H1 (cell line): Measurements from ENCODE around the gene USP36. TPM values are rescaled to one million over a fixed set of nuclear protein-coding genes. Genes with fewer than 3 reads are reported as not detected.

Experiments used
- CTCF ChIA-PET: fragments of 300-600 bp; sonication (Branson Sonifier 250); formaldehyde crosslinking; loops from one replicate; lab custom pipeline; 2021; ENCODE audit not compliant: partially characterized antibody; lab: Charles Lee
- POLR2A ChIA-PET: fragments of 300-600 bp; sonication (Branson Sonifier 250); formaldehyde crosslinking; loops from one replicate; lab custom pipeline; 2021; ENCODE audit warnings: inconsistent platforms; ENCODE audit not compliant: partially characterized antibody; lab: Charles Lee
- DNase-seq, 2 experiments: peaks; one replicate each; pipeline versions ENCODE4 v3.0.0 to v3.0.0-alpha.2; 2010 to 2022; ENCODE audit warnings: low spot score in 2 of 2, low read depth in 1 of 2, mixed read lengths in 1 of 2
- FAIRE-seq: peaks from 2 replicates; lab custom pipeline; 2011; peaks lifted over from hg19 to GRCh38; lab: Jason Lieb, UNC
- H2AFZ ChIP-seq: 2 replicates; pipeline ENCODE4 v1.8.1; 2012; ENCODE audit warnings: low read length, inconsistent platforms
- H2AK5ac ChIP-seq: 2 replicates; pipeline ENCODE4 v1.6.1; 2013; ENCODE audit warnings: low read depth, low read length
- H2BK120ac ChIP-seq: replicated peaks from 2 replicates; pipeline ENCODE3; 2013; ENCODE audit warnings: low read depth, low read length, inconsistent platforms
- H2BK12ac ChIP-seq: 2 replicates; pipeline ENCODE4 v1.6.1; 2013; ENCODE audit warnings: low read depth, low read length
- H2BK15ac ChIP-seq: 2 replicates; pipeline ENCODE4 v1.6.1; 2013; ENCODE audit warnings: low read length
- H2BK20ac ChIP-seq: 2 replicates; pipeline ENCODE4 v1.6.1; 2013; ENCODE audit warnings: low read length
- H2BK5ac ChIP-seq: 2 replicates; pipeline ENCODE4 v1.6.1; 2013; ENCODE audit warnings: low read depth, low read length
- H3K14ac ChIP-seq: 2 replicates; pipeline ENCODE4 v1.6.1; 2013; ENCODE audit warnings: inconsistent platforms; ENCODE audit not compliant: insufficient read length
- H3K18ac ChIP-seq: 2 replicates; pipeline ENCODE4 v1.6.1; 2013; ENCODE audit warnings: low read length; ENCODE audit errors: extremely low read depth
- H3K23ac ChIP-seq: 2 replicates; pipeline ENCODE4 v1.6.1; 2013; ENCODE audit warnings: inconsistent platforms; ENCODE audit not compliant: insufficient read length
- H3K23me2 ChIP-seq: 2 replicates; pipeline ENCODE4 v1.6.1; 2013; ENCODE audit warnings: low read depth, low read length
- H3K27ac ChIP-seq: 2 replicates; pipeline ENCODE4 v1.6.1; 2011; ENCODE audit warnings: low read depth, low read length, inconsistent platforms
- H3K27me3 ChIP-seq, 4 experiments: replicated peaks in 1 of 4; 1 replicate in 1 of 4; 2 replicates in 3 of 4; pipeline versions ENCODE4 v1.6.1 to v1.8.1; 2011 to 2013; ENCODE audit warnings: low read length in 3 of 4, mild to moderate bottlenecking in 3 of 4, inconsistent platforms in 2 of 4, mixed read lengths in 2 of 4, moderate library complexity in 1 of 4; ENCODE audit not compliant: control insufficient read depth in 3 of 4, insufficient read depth in 3 of 4; ENCODE audit errors: extremely low read depth in 1 of 4
- H3K36me3 ChIP-seq, 4 experiments: 2 replicates each; pipeline versions ENCODE4 v1.6.1 to v1.8.1; 2011 to 2013; ENCODE audit warnings: mild to moderate bottlenecking in 4 of 4, low read length in 3 of 4, moderate library complexity in 2 of 4, control low read depth in 1 of 4, inconsistent platforms in 1 of 4; ENCODE audit not compliant: insufficient read depth in 4 of 4, control insufficient read depth in 2 of 4
- H3K4ac ChIP-seq: replicated peaks from 2 replicates; pipeline ENCODE3; 2013; ENCODE audit warnings: low read length, low read depth, mixed read lengths, inconsistent platforms; ENCODE audit not compliant: insufficient read length
- H3K4me1 ChIP-seq, 4 experiments: replicated peaks in 1 of 4; 1 replicate in 1 of 4; 2 replicates in 3 of 4; pipeline versions ENCODE4 v1.6.1 to v1.8.1; 2011 to 2013; ENCODE audit warnings: low read length in 3 of 4, inconsistent platforms in 2 of 4, mixed read lengths in 1 of 4; ENCODE audit not compliant: insufficient read depth in 4 of 4, control insufficient read depth in 3 of 4
- H3K4me2 ChIP-seq, 2 experiments: 2 replicates each; pipeline versions ENCODE4 v1.6.1 to v1.8.1; 2011 to 2013; ENCODE audit warnings: low read depth in 2 of 2, low read length in 2 of 2, control low read depth in 1 of 2, inconsistent platforms in 1 of 2, mild to moderate bottlenecking in 1 of 2; ENCODE audit not compliant: insufficient read depth in 1 of 2
- H3K4me3 ChIP-seq, 4 experiments: fragments of 200-600, 300-600 bp in 1 of 4; sonication (generic), shearing (Covaris generic), sonication (Bioruptor Twin) in 1 of 4; 2 replicates each; pipeline versions ENCODE4 v1.5.1 to v1.8.1; 2011 to 2016; ENCODE audit warnings: low read length in 4 of 4, low read depth in 3 of 4, control low read depth in 2 of 4, inconsistent platforms in 2 of 4, mild to moderate bottlenecking in 2 of 4, mixed read lengths in 1 of 4, moderate library complexity in 1 of 4; ENCODE audit not compliant: insufficient read depth in 2 of 4; ENCODE audit errors: extremely low read depth in 1 of 4
- H3K56ac ChIP-seq: replicated peaks from 2 replicates; pipeline ENCODE3; 2013; ENCODE audit warnings: low read depth, mild to moderate bottlenecking, mixed read lengths, low read length, inconsistent platforms; ENCODE audit not compliant: insufficient read length
- H3K79me1 ChIP-seq: 2 replicates; pipeline ENCODE4 v1.6.1; 2013; ENCODE audit warnings: low read depth, low read length, control low read depth
- H3K79me2 ChIP-seq, 2 experiments: 2 replicates each; pipeline versions ENCODE4 v1.6.1 to v1.8.1; 2012 to 2013; ENCODE audit warnings: low read length in 2 of 2, mild to moderate bottlenecking in 2 of 2, inconsistent platforms in 1 of 2; ENCODE audit not compliant: insufficient read depth in 2 of 2, control insufficient read depth in 1 of 2
- H3K9ac ChIP-seq, 4 experiments: replicated peaks in 1 of 4; 1 replicate in 1 of 4; 2 replicates in 3 of 4; pipeline versions ENCODE4 v1.6.1 to v1.8.1; 2011 to 2013; ENCODE audit warnings: low read depth in 3 of 4, low read length in 3 of 4, control low read depth in 2 of 4, mild to moderate bottlenecking in 2 of 4, moderate library complexity in 2 of 4, inconsistent platforms in 1 of 4; ENCODE audit errors: extremely low read depth in 1 of 4
- H3K9me3 ChIP-seq, 2 experiments: 2 replicates each; pipeline versions ENCODE4 v1.6.1 to v1.8.1; 2012 to 2013; ENCODE audit warnings: mild to moderate bottlenecking in 2 of 2, moderate library complexity in 2 of 2, control low read depth in 1 of 2, inconsistent platforms in 1 of 2, low read depth in 1 of 2, low read length in 1 of 2, mixed read lengths in 1 of 2; ENCODE audit not compliant: insufficient read depth in 2 of 2
- H4K20me1 ChIP-seq, 2 experiments: replicated peaks in 1 of 2; 2 replicates each; pipeline versions ENCODE3 to v1.8.1; 2011 to 2013; ENCODE audit warnings: inconsistent platforms in 2 of 2, low read length in 2 of 2, mild to moderate bottlenecking in 1 of 2; ENCODE audit not compliant: insufficient read depth in 2 of 2, control insufficient read depth in 1 of 2
- H4K5ac ChIP-seq: 2 replicates; pipeline ENCODE4 v1.6.1; 2013; ENCODE audit warnings: low read length, low read depth, mixed read lengths, inconsistent platforms; ENCODE audit not compliant: insufficient read length
- H4K8ac ChIP-seq: 2 replicates; pipeline ENCODE4 v1.8.0; 2013; ENCODE audit warnings: mild to moderate bottlenecking, moderate library complexity, low read length, inconsistent platforms; ENCODE audit not compliant: insufficient read depth; ENCODE audit errors: extremely low read depth
- H4K91ac ChIP-seq: replicated peaks from 2 replicates; pipeline ENCODE3; 2013; ENCODE audit warnings: low read length, mixed read lengths, inconsistent platforms; ENCODE audit not compliant: insufficient read length
- SP2 ChIP-seq: IDR thresholded peaks from 2 replicates; pipeline ENCODE4 v1.6.1; 2012; ENCODE audit warnings: mild to moderate bottlenecking, low read length, inconsistent platforms
- SRF ChIP-seq: IDR thresholded peaks from 2 replicates; pipeline ENCODE4 v1.6.1; 2011; ENCODE audit warnings: mild to moderate bottlenecking, low read depth, low read length, moderate library complexity
- WGBS, 2 experiments: shearing (Covaris generic) in 1 of 2; methylation state at CpG; one replicate each; pipeline versions ENCODE4 v1.1.6 to v1.1.7; 2013 to 2015; ENCODE audit warnings: low lambda C conversion rate in 2 of 2, mixed read lengths in 2 of 2, inconsistent platforms in 1 of 2, low coverage in 1 of 2, missing lambda C conversion rate in 1 of 2; ENCODE audit not compliant: insufficient replicate concordance in 2 of 2, insufficient coverage in 1 of 2, insufficient read length in 1 of 2; ENCODE audit errors: extremely low coverage in 1 of 2, missing lambda C conversion rate in 1 of 2; 5-methylcytosine and 5-hydroxymethylcytosine counted together
- polyA plus RNA-seq, 7 experiments: library from polyadenylated mRNA; depleted of rRNA in 3 of 7; stranded (reverse) in 5 of 7; unstranded in 2 of 7; fragments of >200 nt in 5 of 7; fragments of 200-250 nt in 2 of 7; gene quantifications; 1 replicate in 5 of 7; 2 replicates in 1 of 7; 4 replicates in 1 of 7; pipeline versions ENCODE4 v1.2.1 to v1.2.3, GENCODE V29; 2011 to 2013; ENCODE audit warnings: missing spikeins in 2 of 7, mixed read lengths in 2 of 7
- total RNA-seq: library from RNA; stranded (reverse); fragmentation: NEBNext Ultra II Directional; extraction: Animal tissue kit (Norgen Biotek cat#: 25700); gene quantifications from 2 replicates; pipeline ENCODE4 v1.2.1, GENCODE V29; 2021
- TF ChIP-seq, protein P1 (sequence below): IDR thresholded peaks from 2 replicates; pipeline ENCODE4 v1.6.1; 2011; ENCODE audit warnings: low read length, improper control_type of control experiment

The USP36 gene
- total and polyA plus RNA-seq, 2 of the 8 experiments (the other 6 are each of a cell fraction or from before 2014, with no cell fraction given): 40.7 to 67.7 TPM

DNA sequence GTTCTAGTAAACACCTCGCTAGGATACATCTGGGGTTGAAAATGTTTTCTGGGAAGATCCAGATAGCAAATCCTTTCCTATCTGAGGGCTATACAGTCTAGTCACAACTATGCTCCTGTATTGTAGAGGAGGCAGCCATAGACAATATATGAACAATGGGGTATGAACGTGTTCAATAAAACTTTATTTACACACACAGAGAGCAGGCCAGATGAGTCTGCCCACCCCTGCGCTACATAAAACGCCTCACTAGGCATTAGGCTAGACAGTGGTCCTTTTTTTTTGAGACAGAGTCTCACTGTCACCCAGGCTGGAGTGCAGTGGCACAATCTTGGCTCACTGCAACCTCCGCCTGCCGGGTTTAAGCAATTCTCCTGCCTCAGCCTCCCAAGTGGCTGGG lies 11.1 kb downstream of the USP36 start:
- Histone ChIP-seq H2BK20ac (no peak overlapping the region), H3K9me3 (no peaks in the 10 kb centered on the region), H3K79me2 (peaks cover 0 to 17% of the 10 kb centered on the region in 2 experiments; a peak in 2 of 4 replicates), H3K27me3 (no peaks in the 10 kb centered on the region), H3K23me2 (no peaks in the 10 kb centered on the region), H4K5ac (no peak overlapping the region), H2BK12ac (no peak overlapping the region), H3K4me1 (no peaks in the 10 kb centered on the region), H3K79me1 (peaks cover 3% of the 10 kb centered on the region; the same call in 1 of the 2 replicates), H4K20me1 (peaks cover 3 to 16% of the 10 kb centered on the region in 2 experiments), H2AFZ (no peak overlapping the region), H3K56ac (no peak overlapping the region), H3K4me3 (no peak overlapping the region), H3K23ac (no peak overlapping the region), H3K18ac (no peak overlapping the region), H3K36me3 (peaks cover 28 to 76% (median 67%) of the 10 kb centered on the region in 4 experiments), H3K14ac (no peak overlapping the region), H3K27ac (no peak overlapping the region), H2BK15ac (no peak overlapping the region), H3K9ac (no peak overlapping the region), H4K8ac (no peak overlapping the region), H2AK5ac (no peak overlapping the region), H4K91ac (no peak overlapping the region), H3K4ac (no peak overlapping the region), H2BK5ac (no peak overlapping the region), H2BK120ac (no peak overlapping the region), H3K4me2 (no peak overlapping the region)
- FAIRE-seq (no peak), DNase-seq (no peak)
- POLR2A ChIA-PET: no interaction called here
- CTCF ChIA-PET: interaction anchor here (0.5 to 1.0 kb wide), 3 partner anchors 10 to 408 kb away, joined by 3 read pairs; no protein-coding TSS in a partner anchor
- TF ChIP-seq, protein P1, sequence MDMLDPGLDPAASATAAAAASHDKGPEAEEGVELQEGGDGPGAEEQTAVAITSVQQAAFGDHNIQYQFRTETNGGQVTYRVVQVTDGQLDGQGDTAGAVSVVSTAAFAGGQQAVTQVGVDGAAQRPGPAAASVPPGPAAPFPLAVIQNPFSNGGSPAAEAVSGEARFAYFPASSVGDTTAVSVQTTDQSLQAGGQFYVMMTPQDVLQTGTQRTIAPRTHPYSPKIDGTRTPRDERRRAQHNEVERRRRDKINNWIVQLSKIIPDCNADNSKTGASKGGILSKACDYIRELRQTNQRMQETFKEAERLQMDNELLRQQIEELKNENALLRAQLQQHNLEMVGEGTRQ: no peak
- TF ChIP-seq SRF (no peak), SP2 (no peak)
- WGBS, 2 experiments: 92% methylated on average over 6 of the region's 6 CpGs; no CpG with 5 or more reads in 1 of the 2 experiments
